HG03060 (cell line): ENCODE measurements around the gene SIAH1.
"Not testable (repeated sequence)": the region's sequence is repeated elsewhere in the genome, so short reads cannot be mapped to it uniquely, and the experiment has no call there.

Experiments used
- ATAC-seq: cut with Tn5 transposase; IDR thresholded peaks from one replicate; pipeline ENCODE4 v1.9.1; 2021; ENCODE audit warnings: low read depth, moderate number of reproducible peaks; ENCODE audit not compliant: unreplicated experiment

SIAH1 gene

DNA sequence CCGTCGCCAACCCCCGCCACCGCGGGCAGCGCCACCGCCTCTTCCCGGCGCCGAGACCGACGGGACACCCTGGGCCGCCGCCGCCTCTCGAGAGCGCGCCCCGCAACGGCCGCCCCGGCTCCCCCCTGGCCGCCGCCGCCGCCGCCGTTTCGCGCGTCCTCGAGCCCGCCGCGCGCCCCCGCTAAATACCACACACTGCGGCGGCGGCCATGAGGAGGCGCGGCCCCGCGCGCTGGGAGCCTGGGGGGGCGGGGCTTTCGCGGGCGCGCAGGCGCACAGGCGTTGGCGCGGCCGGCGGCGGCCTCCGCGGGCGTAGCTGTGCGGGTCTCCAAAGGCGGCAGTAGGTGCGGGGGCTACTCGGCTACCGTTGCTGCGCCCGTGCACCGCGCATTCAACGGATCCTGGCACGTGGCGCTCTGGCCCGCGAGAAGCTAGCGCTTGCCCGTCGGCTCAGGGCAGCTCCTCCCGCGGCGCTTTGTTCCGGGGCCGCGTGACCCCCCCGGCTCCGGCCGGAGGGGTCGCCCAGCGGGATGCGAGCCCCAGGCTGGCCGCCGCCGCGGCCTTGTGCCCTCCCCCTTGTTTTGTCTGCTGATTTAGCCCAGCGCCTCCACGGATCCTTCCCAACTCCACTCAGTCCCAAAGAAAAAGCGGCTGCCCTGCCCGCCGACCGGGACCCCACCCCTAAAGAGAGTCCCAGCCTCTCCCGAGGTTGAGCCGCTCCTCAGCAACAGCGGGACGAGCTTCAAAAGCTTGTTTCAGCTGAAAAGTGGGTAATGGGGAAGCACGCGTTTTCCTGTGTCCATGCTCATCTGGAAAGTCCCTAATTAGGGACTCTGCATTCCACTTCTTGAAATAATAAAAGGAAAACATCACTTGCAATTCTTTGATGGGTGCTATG is at the start of gene SIAH1:
SIAH1 (minus strand) TSS at position 161 of the 898 bp plus-strand sequence. CDS start 22,985 bp downstream, outside the sequence.
- peak; percentile 29 for ATAC-seq

DNA sequence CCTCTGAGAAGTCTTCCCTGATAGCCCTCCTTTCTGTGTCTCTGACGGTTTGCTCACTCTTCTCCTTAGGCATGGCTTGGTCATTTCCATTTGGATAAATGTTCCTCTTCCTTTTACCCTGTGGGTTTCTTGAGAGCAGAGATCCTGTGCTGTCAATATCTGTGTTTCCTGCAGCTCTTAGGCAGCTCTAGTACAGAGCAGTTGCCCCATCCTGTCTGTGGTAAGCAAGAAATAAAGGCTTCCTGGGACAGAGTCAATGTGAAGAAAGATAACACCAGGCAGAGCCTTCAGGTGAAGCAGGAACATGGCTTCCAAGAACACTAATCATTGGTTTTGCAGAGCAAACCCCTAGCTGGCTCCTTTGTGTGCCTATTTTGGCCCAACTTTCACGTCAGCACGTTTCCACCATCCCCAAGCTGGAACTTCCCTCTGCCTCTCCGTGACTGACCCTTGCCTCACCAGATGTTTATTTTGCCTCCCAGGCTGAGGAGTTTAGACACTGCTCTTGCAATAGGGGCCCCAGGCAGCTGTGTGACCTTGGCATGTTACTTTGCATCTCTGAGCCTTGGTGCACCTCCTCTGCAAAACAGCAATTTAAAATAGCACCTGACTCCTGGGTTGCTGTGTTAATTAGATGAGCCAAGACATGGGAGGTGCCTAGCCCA is 49.6 kb upstream of the SIAH1 start:
- no peak for ATAC-seq

- no peak for ATAC-seq
These were observed 48.8 kb upstream of the SIAH1 start for GRCh38 chr16:48433850-48434530.

DNA sequence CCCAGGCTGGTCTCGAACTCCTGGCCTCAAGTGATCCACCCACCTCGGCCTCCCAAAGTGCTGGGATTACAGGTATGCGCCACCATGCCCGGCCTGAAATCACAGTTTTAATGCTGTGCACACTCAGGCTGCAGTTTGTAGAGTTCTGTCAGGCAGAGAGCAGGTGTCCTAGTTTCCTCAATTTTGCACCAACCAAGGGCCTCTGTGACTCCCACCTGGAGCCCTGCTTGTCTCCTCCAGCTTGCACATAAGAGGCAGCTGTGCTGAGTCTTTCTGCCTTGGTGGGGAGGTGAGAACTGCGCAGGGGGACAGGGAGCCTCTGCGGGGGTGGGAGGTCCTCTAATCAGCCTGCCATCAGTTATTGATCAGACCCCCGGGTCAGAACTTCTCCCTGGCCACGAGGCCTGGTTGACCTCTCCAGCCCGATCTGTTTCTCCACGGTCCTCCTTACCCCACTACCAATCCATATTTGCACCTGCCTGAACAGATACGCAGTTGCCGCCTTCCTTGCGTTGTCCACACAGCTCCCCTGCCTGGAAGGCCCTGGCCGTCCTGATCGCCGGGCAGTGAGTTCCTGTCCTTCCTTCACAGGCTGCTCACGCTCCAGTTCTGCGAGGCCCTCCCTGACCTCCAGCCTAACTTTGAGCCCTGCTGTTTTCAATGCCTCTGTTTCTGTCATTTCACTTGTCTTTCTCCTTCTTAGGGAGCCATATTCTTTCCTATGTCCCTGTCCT is 48.1 kb upstream of the SIAH1 start:
- no peak for ATAC-seq

DNA sequence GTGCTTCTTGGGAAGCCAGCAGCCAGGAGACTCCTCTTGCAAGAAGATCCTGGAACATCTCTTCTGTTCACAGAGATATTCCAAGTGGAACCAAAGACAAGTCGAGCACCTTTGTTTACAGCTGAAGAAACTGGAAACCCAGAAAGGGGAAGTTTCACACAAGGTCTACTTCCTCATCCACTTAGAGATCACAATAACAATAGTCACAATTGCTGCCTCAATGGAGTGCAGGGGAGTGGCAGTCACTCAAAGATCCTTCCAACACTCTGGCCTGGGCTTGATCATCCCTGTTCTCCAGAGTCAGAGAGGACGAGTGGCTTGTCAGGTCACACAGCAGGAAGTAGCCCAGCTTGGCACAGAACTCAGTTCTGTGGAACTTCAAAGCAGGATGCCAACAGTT is 46.9 kb upstream of the SIAH1 start:
- peak; percentile 73 for ATAC-seq

- no peak for ATAC-seq
These were observed 45.7 kb upstream of the SIAH1 start for GRCh38 chr16:48430890-48431289.

DNA sequence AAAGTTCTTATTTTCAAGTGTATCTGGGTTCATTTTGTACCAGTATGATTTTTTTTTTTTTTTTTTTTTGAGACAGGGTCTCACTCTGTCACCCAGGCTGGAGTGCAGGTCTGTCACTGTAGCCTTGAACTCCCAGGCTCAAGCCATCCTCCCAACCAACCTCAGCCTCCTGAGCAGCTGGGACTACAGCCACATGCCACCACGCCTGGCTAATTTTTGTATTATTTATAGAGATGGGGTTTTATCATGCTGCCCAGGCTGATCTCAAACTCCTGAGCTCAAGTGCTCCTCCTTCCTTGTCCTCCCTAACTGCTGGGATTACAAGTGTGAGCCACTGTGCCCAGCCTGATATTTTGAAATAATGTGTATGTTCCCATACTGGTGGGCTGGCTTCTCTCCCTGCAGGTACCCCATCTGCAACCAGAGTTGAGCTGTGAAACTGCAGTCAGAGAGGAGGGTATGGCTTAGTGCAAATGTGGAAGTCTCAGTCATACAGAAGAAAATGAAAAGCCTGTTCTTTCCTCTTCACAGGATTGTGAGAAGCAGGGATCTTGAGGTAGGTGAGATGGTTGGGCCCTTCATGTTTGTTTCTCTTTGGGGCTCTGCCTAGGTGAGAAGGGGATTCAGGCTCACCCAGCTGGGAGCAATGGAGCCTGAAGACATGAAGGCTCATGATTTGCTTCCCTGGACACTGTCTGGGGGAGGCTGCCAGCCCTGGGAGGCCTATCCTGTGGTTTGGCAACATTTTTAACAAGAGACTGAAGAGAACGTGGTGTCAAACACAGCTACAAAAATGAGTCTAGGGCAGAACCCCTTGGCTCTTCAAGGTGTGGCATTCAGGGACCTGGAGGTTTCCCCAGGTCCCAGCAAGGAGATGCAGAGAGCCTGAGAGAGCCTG is 41.3 kb upstream of the SIAH1 start:
- no peak for ATAC-seq

DNA sequence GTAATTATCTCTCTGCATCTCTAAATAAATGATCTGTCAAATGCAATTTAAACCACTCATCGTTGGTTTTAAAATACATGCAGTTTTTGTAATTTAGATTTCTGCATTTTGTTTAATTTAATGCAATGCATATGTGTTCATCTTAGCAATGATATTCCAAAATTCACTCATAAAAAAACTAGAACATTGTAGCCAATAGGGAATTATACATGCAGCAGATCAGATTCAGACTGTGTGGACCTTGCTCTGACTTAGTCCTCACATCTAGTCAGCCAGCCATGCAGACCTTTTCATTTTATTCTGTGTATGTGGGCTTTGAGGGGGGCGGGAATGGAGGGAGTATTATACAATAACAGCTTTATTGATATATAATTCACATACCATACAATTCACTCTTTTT is 37.3 kb upstream of the SIAH1 start:
- no peak for ATAC-seq

DNA sequence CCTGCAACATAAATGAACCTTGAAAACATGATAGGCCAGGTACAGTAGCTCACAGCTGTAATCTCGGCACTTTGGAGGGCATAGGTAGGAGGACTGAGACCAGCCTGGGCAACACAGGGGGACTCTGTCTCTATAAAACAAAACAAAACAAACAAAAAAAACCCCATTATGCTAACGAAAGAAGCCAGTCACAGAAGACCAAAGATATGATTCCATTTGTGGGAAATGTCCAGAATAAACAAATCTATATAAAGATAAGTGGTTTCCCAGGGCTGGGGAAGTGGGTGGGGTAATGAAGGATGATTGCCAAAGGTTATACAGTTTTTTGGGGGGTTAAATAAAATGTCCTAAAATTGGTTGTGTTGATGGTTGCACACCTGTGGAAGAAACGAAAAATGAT is 36.5 kb upstream of the SIAH1 start:
- no peak for ATAC-seq

- no peak for ATAC-seq
These were observed 35.2 kb upstream of the SIAH1 start for GRCh38 chr16:48420437-48420836.

DNA sequence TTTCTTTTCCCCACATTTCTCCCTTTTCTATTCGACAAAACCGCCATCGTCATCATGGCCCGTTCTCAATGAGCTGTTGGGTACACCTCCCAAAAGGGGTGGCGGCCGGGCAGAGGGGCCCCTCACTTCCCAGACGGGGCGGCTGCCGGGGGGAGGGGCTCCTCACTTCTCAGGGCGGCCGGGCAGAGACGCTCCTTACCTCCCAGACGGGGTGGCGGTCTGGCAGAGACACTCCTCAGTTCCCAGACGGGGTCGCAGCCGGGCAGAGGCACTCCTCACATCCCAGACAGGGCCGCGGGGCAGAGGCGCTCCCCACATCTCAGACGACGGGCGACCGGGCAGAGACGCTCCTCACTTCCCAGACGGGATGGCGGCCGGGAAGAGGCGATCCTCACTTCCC is 31.4 kb upstream of the SIAH1 start:
- ATAC-seq, result not testable (repeated sequence)

DNA sequence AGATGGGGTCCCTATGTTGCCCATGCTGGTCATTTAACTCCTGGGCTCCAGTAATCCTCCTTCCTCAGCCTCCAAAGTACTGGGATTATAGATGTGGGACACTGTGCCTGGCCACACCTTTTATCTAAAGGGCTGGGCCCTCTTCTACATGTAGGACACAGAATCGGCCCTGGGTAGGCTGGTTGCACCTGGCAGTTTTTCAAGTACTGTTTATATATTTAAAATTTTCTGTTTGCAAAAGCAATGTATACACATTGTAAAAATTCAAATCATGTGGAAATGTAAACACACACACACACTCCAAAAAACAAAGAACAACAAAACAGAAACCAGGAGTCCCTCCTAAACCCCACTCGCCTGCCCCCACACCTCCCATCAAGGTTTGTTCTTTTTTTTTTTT is 28.1 kb upstream of the SIAH1 start:
- ATAC-seq, result no peak

GRCh38 chr16:48409839-48410632 is 24.8 kb upstream of the SIAH1 start:
- no peak for ATAC-seq

- ATAC-seq, result no peak
These were observed 23.5 kb upstream of the SIAH1 start for GRCh38 chr16:48408688-48409087.

DNA sequence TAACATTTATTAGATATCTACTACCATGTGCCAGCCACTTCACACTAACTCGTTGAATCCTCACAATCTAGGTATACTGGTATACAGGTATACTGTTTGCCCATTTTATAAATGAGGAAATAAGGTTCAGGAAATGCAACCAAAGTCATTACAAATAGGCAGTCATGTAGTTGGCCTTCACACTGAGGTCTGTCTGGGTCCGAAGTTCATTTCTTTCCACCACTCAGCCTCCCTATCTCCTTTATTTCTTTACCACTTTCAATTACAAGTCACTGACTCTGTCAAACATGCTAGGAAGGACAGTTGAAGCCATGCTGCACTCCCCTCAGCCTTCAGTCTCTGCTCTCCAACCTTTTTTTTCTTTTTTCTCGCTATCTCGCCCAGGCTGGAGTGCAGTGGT is 20.7 kb upstream of the SIAH1 start:
- ATAC-seq, result no peak

- ATAC-seq, result no peak
These were observed 19.9 kb upstream of the SIAH1 start for GRCh38 chr16:48405153-48405552.

- not testable (repeated sequence) for ATAC-seq
These were observed 17.3 kb upstream of the SIAH1 start for GRCh38 chr16:48402547-48402946.

GRCh38 chr16:48395375-48395774 is 10.2 kb upstream of the SIAH1 start:
- ATAC-seq, result no peak

DNA sequence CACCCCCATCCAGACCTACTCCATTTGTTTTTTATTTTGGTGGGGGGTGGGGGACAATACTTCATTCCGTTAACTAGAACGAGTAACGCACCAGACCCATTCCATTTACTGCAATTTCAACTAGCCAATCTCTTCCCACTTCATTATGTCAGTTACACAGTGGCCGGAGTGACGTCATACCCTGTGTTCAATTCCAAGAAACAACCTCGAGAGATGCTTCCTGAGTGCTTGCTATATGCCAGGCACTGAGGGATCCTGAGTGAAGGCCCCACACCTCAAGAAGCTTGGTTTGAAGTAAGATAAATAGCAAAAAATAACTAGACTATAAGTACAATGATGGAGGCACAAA is 9.1 kb upstream of the SIAH1 start:
- ATAC-seq, result no peak
